Tongue (tissue), 2 donors: ENCODE measurements around the gene DNAJB8. TPM values are rescaled to one million over a fixed set of nuclear protein-coding genes. Genes with fewer than 3 reads are reported as not detected.

ENCODE experiments used
- DNase-seq: peaks from one replicate; pipeline ENCODE4 v3.0.0-alpha.2; 2015
- total RNA-seq: library from RNA; depleted of rRNA; stranded (reverse); fragments of >200 nt; gene quantifications from one replicate; pipeline ENCODE4 v1.2.3, GENCODE V29; 2014

The DNAJB8 gene
- total RNA-seq, 1 donor from 2014 or later: not detected

GRCh38 chr3:128425142-128425845 is 41.4 kb downstream of the DNAJB8 start:
- no peak for DNase-seq

- DNase-seq: no peak
These were observed 42.1 kb downstream of the DNAJB8 start for GRCh38 chr3:128424508-128425069.

- no peak for DNase-seq
These were observed 43.1 kb downstream of the DNAJB8 start for GRCh38 chr3:128423525-128424147.

GRCh38 chr3:128422762-128423524 is 43.7 kb downstream of the DNAJB8 start:
- no peak for DNase-seq

- DNase-seq: no peak
These were observed 44.7 kb downstream of the DNAJB8 start for GRCh38 chr3:128421966-128422365.

GRCh38 chr3:128421439-128421836 is 45.3 kb downstream of the DNAJB8 start:
- no peak for DNase-seq

GRCh38 chr3:128420720-128421438 is 45.8 kb downstream of the DNAJB8 start:
- no peak for DNase-seq

GRCh38 chr3:128420289-128420688 is 46.4 kb downstream of the DNAJB8 start:
- DNase-seq: no peak

GRCh38 chr3:128419311-128419710 is 47.4 kb downstream of the DNAJB8 start:
- DNase-seq: no peak

GRCh38 chr3:128418900-128419299 is 47.8 kb downstream of the DNAJB8 start:
- no peak for DNase-seq

- no peak for DNase-seq
These were observed 50.0 kb downstream of the DNAJB8 start for GRCh38 chr3:128416578-128417211.

- DNase-seq: no peak
These were observed 50.7 kb downstream of the DNAJB8 start for GRCh38 chr3:128415773-128416577.

GRCh38 chr3:128415200-128415772 is 51.4 kb downstream of the DNAJB8 start:
- no peak for DNase-seq

- DNase-seq: no peak
These were observed 53.1 kb downstream of the DNAJB8 start for GRCh38 chr3:128413413-128414205.

- DNase-seq: no peak
These were observed 53.7 kb downstream of the DNAJB8 start for GRCh38 chr3:128413003-128413370.
